Spinal cord (tissue), 10 donors: ENCODE measurements around the gene FRYL. TPM values are rescaled to one million over a fixed set of nuclear protein-coding genes. Genes with fewer than 3 reads are reported as not detected.

Source experiments
- DNase-seq, 6 donors: peaks; one replicate each; pipeline versions ENCODE4 v3.0.0 to v3.0.0-alpha.2; 2013 to 2015; ENCODE audit warnings: low spot score in 6 of 6, low read depth in 4 of 6
- H3K27ac ChIP-seq: one replicate; pipeline ENCODE4 v1.5.1; 2013; ENCODE audit warnings: low read depth, low read length, control low read depth
- H3K27me3 ChIP-seq: one replicate; pipeline ENCODE4 v1.6.1; 2013; ENCODE audit warnings: low read length; ENCODE audit not compliant: control insufficient read depth, insufficient read depth
- H3K36me3 ChIP-seq: one replicate; pipeline ENCODE4 v1.6.1; 2013; ENCODE audit warnings: low read length; ENCODE audit not compliant: control insufficient read depth, insufficient read depth
- H3K4me1 ChIP-seq: one replicate; pipeline ENCODE4 v1.6.1; 2013; ENCODE audit warnings: low read length; ENCODE audit not compliant: control insufficient read depth, insufficient read depth
- H3K4me3 ChIP-seq: one replicate; pipeline ENCODE4 v1.5.1; 2013; ENCODE audit warnings: low read depth, low read length, control low read depth
- H3K9me3 ChIP-seq: one replicate; pipeline ENCODE4 v1.6.1; 2013; ENCODE audit warnings: low read length; ENCODE audit not compliant: control insufficient read depth, insufficient read depth
- WGBS: methylation state at CpG from one replicate; pipeline ENCODE4 v1.1.5; 2013; ENCODE audit warnings: missing lambda C conversion rate; ENCODE audit not compliant: insufficient coverage; 5-methylcytosine and 5-hydroxymethylcytosine counted together
- polyA plus RNA-seq, 2 donors: library from polyadenylated mRNA; unstranded; fragments of 120-200 nt; gene quantifications; one replicate each; pipeline ENCODE4 v1.2.1, GENCODE V29; 2013; ENCODE audit not compliant: insufficient read length in 2 of 2
- total RNA-seq, 2 donors: library from RNA; depleted of rRNA in 1 of 2; stranded (reverse); fragments of 120-200 nt in 1 of 2; fragments of >200 nt in 1 of 2; gene quantifications; one replicate each; pipeline versions ENCODE4 v1.2.3 to v1.2.4, GENCODE V29; 2013 to 2014
- donor health status: healthy.

The FRYL gene
- total and polyA plus RNA-seq, 4 donors, result 27.0 to 120 (median 55.7) TPM

DNA sequence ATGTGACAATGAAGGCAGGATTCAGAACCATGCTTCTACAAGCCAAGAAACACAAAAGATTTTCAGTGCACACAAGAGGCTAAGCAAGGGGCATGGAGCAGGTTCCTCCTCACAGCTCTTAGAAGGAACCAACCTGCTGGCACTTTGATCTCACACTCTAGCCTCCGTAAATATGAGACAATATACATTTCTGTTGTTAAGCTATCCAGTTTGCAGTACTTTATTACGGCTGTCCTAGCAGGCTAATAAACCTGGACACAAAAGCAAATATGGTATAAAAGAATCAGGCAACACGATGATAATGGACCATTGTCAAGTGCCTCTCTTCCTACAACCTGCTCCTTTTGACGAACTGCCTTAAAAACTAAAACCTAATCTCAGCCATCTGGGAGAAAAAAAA is 175.6 kb downstream of the FRYL start:
- H3K4me1 ChIP-seq, result no peaks in the 10 kb centered on the region
- no peaks in the 10 kb centered on the region for H3K36me3 ChIP-seq
- H3K27me3 ChIP-seq, result no peaks in the 10 kb centered on the region
- DNase-seq, result no peak
- no CpG with 5 or more reads among the region's 4 CpGs for WGBS
- no peaks in the 10 kb centered on the region for H3K9me3 ChIP-seq
- no peak overlapping the region for H3K27ac ChIP-seq
- H3K4me3 ChIP-seq, result no peak overlapping the region

DNA sequence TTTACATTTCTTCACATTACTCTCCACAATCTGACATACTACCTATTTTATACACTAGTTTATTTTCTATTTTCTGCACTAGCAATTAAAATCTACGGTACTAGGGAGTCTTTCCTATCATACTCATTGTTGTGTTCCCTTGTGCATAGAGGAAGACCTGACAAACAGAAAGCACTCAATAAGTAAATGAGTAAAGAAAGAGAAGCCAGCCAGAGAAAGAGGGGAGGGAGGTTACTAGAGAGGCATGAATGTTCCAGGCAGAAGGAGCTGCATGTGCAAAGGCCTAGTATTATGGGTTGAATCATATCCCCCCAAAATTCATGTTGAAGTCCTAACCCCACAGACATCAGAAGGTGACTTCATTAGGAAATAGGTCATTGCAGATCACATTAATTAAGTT is 176.0 kb downstream of the FRYL start:
- no CpG with 5 or more reads among the region's 1 CpG for WGBS
- H3K4me3 ChIP-seq, result no peak overlapping the region
- DNase-seq, result no peak
- H3K27me3 ChIP-seq, result no peaks in the 10 kb centered on the region
- no peaks in the 10 kb centered on the region for H3K4me1 ChIP-seq
- no peaks in the 10 kb centered on the region for H3K36me3 ChIP-seq
- no peak overlapping the region for H3K27ac ChIP-seq
- no peaks in the 10 kb centered on the region for H3K9me3 ChIP-seq

DNA sequence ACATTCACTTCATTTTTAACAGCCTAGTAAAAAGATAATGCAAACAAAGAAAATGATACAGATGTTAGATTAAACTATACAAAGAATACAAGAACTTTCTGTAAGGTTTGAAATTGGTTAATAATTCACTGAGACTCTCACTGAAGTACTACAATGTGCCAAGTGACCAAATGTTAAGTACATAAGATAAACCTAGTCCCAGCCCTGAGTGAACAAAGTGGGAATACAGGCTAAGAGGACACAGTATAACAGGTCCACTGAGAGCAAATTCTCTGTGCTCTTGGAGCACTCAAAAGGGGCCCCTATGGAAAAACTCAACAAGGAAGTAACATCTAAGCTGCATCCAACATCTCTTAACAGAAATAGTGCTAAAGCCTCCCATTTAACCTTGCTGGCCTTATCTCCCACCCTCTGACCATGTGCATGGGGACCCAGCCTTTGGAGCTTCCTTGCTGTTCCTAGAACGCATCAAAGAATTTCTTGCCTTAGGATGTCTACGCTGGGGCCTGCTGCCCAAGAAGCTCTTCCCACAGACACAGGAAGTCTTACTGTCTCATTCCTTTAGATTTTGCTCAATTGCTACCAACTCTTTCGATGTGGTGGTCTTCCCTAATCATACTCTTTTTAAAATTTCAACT is 176.6 kb downstream of the FRYL start:
- WGBS, result 98% methylated on average over 3 of the region's 3 CpGs
- no peak overlapping the region for H3K27ac ChIP-seq

DNA sequence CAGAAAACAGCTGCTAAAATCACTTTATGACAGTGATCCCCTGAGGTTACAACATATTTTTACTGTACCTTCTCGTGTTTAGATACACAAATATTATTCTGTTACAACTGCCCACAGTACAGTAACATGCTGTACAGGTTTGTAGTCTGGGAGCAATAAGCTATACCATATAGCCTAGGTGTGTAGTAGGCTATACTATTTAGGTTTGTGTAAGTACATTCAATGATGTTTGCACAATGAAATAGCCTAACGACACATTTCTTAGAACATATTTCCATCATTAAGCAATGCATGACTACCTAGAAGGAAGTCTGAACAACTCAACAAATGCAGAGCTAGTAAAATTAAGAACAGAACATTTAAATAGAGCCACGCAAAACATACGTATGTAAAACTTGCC is 177.3 kb downstream of the FRYL start:
- DNase-seq, result no peak

More for the DNA sequence above, 176.6 kb downstream of the FRYL start:
- no peaks in the 10 kb centered on the region for H3K4me1 ChIP-seq
- H3K27me3 ChIP-seq, result no peaks in the 10 kb centered on the region
- no peaks in the 10 kb centered on the region for H3K9me3 ChIP-seq
- DNase-seq, result no peak
- H3K4me3 ChIP-seq, result no peak overlapping the region
- H3K36me3 ChIP-seq, result no peaks in the 10 kb centered on the region

DNA sequence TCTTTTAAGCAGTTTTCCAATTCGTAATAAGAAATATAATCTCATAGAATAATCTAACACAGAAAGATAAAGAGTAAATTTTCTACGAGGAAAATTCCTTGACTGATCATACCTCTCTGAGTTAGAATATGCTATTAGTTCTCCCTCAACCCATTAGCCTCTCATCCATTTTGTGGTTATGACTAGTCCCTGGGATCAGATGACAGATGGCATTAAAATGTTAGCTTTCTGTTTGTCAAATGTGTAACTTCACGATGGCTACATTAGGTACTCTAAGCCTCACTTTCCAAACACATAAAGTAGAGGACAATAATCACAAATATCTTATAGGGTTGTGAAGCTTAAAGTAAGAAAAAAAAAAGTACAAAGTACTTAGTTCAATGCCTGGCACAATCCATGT is 177.9 kb downstream of the FRYL start:
- Histone ChIP-seq H3K4me3 (no peak overlapping the region), H3K36me3 (no peaks in the 10 kb centered on the region), H3K27ac (no peak overlapping the region), H3K27me3 (no peaks in the 10 kb centered on the region), H3K4me1 (no peaks in the 10 kb centered on the region), H3K9me3 (no peaks in the 10 kb centered on the region)
- WGBS, result no CpG with 5 or more reads among the region's 3 CpGs
- DNase-seq, result no peak

More for the DNA sequence above, 177.3 kb downstream of the FRYL start:
- no peaks in the 10 kb centered on the region for H3K36me3 ChIP-seq
- no peaks in the 10 kb centered on the region for H3K4me1 ChIP-seq
- no peaks in the 10 kb centered on the region for H3K27me3 ChIP-seq
- H3K9me3 ChIP-seq, result no peaks in the 10 kb centered on the region
- WGBS, result no CpG with 5 or more reads among the region's 4 CpGs
- H3K27ac ChIP-seq, result no peak overlapping the region
- no peak overlapping the region for H3K4me3 ChIP-seq

DNA sequence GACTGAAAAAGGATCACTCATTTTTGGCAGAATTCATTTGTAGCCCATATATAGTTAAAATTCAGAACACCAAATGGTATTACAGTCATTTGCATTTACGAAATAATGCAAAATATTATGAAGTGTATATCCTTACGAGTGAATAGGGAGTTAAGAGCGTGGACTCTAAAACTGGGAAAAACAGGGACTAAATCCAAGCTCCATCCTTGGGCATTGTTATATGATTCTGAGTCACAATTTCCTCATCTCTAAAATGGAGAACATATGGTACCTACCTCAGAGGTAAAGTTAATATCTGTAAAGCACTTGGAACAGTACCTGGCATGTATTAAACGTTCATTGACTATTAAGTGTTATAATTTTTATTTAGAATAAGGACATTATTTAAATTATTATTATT is 183.7 kb downstream of the FRYL start:
- WGBS, result no CpG with 5 or more reads among the region's 4 CpGs
- DNase-seq, result no peak
- Histone ChIP-seq H3K9me3 (no peaks in the 10 kb centered on the region), H3K4me1 (no peaks in the 10 kb centered on the region), H3K27me3 (no peaks in the 10 kb centered on the region), H3K36me3 (no peaks in the 10 kb centered on the region), H3K4me3 (no peak overlapping the region), H3K27ac (no peak overlapping the region)

DNA sequence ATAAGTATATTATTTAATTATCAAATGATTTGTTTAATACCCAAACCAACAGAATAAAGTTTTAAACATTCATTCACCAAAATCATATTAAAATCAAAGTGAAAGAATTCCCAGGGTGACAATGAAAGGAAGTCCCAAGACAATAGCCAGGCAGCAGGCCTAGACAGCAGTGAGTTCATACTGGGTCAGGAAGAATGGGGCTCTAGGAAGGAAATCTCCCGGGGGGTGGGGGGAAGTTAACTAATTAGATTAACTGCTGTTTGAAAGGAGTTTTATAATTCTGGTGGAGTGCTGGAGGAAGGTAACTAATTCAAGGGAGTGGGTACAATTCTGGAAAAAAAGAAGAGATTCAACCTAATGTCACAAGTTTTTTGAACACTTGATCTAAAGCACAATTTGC is 185.9 kb downstream of the FRYL start:
- Histone ChIP-seq H3K27ac (no peak overlapping the region), H3K36me3 (no peaks in the 10 kb centered on the region), H3K9me3 (no peaks in the 10 kb centered on the region), H3K27me3 (no peaks in the 10 kb centered on the region), H3K4me1 (no peaks in the 10 kb centered on the region), H3K4me3 (no peak overlapping the region)
- 11% methylated on average over 1 of the region's 1 CpG for WGBS
- DNase-seq, result no peak

- H3K27me3 ChIP-seq, result no peaks in the 10 kb centered on the region
- no peaks in the 10 kb centered on the region for H3K36me3 ChIP-seq
- no peak for DNase-seq
- H3K4me3 ChIP-seq, result no peak overlapping the region
- H3K4me1 ChIP-seq, result no peaks in the 10 kb centered on the region
- 90% methylated on average over 1 of the region's 1 CpG for WGBS
- no peaks in the 10 kb centered on the region for H3K9me3 ChIP-seq
- no peak overlapping the region for H3K27ac ChIP-seq
Measured at GRCh38 chr4:48591372-48591771, 188.7 kb downstream of the FRYL start.

DNA sequence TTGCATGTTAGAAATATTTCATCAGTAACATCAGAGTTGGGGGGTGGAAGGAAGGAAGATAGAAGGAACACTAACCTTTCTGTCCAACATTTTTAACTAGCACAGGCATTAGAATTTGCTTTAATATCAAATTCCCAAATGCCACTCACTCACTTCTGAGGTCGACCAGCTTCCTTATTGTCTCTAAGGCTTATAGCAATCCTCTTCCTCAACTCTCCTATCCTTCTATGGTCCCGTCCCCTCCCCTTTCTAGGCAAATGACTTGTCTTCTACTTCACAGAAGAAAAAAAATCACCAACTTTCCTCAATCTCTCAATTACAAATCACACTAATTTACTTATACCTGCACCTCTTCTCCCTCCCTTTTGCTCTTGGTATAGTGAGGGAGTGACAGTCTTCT is 189.2 kb downstream of the FRYL start:
- no peak for DNase-seq
- H3K4me3 ChIP-seq, result no peak overlapping the region
- no peak overlapping the region for H3K27ac ChIP-seq
- 93% methylated on average over 2 of the region's 2 CpGs for WGBS
- H3K9me3 ChIP-seq, result no peaks in the 10 kb centered on the region
- no peaks in the 10 kb centered on the region for H3K27me3 ChIP-seq
- no peaks in the 10 kb centered on the region for H3K36me3 ChIP-seq
- no peaks in the 10 kb centered on the region for H3K4me1 ChIP-seq

DNA sequence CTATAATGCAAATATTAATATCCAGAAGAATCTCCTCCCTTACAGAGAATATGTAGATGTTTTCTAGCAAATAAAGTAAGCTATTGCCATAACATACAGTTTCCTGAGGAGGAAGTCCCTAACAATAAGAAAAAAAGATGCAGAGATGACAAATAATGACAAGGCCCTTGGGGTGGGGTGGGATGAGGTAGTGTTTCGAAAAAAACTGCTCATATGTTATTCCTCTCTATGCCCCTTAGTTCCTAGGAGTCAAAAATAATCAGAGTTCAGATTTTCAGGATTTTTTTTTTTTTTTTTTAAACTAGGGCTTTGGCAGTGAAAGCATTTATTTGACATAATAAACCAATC is 191.0 kb downstream of the FRYL start:
- no CpG with 5 or more reads among the region's 1 CpG for WGBS
- H3K36me3 ChIP-seq, result no peaks in the 10 kb centered on the region
- H3K27me3 ChIP-seq, result no peaks in the 10 kb centered on the region
- H3K27ac ChIP-seq, result no peak overlapping the region
- H3K9me3 ChIP-seq, result no peaks in the 10 kb centered on the region
- no peaks in the 10 kb centered on the region for H3K4me1 ChIP-seq
- DNase-seq, result no peak
- no peak overlapping the region for H3K4me3 ChIP-seq
